ENCODE results near the gene BCL6B. TPM values are rescaled to one million over a fixed set of nuclear protein-coding genes. Genes with fewer than 3 reads are reported as not detected.

BCL6B gene
- total RNA-seq, 1 experiment from 2014 or later = 11.4 TPM

- ChIA-PET POLR2A (no interaction called here), CTCF (no interaction called here)
- H3K4me1 Mint-ChIP-seq = peaks cover 8% of the 10 kb centered on the region; the same call in 1 of the 2 replicates
- no peak for ATAC-seq
- H3K27me3 Mint-ChIP-seq (ENCODE audit: low read depth) = peaks cover 16% of the 10 kb centered on the region
- H3K36me3 Mint-ChIP-seq = peaks cover 22% of the 10 kb centered on the region
- H3K4me3 Mint-ChIP-seq = no peak overlapping the region
- no peak overlapping the region for H3K27ac Mint-ChIP-seq
- no peak for TF ChIP-seq ELF4 (CRISPR knock-in tag; IDR thresholded peaks at IDR 0.05; ENCODE audit: low read depth)
- TF ChIP-seq NR3C1 (CRISPR knock-in tag; conservative IDR thresholded peaks at IDR 0.05; ENCODE audit: low read depth) = no peak
- TF ChIP-seq FOXK1 (CRISPR knock-in tag; IDR thresholded peaks at IDR 0.05) = no peak
- no peak for TF ChIP-seq FOXP4 (CRISPR knock-in tag; IDR thresholded peaks at IDR 0.05)
- no peak for TF ChIP-seq MAX (CRISPR knock-in tag; IDR thresholded peaks at IDR 0.05)
- TF ChIP-seq ZNF425 (CRISPR knock-in tag; conservative IDR thresholded peaks at IDR 0.05) = no peak
- TF ChIP-seq NR1H2 (CRISPR knock-in tag; IDR thresholded peaks at IDR 0.05) = no peak
- no peak for TF ChIP-seq ZBTB21 (CRISPR knock-in tag; IDR thresholded peaks at IDR 0.05; ENCODE audit: borderline replicate concordance)
- TF ChIP-seq FOXP1 (CRISPR knock-in tag; IDR thresholded peaks at IDR 0.05; ENCODE audit: borderline replicate concordance) = no peak
- DNase-seq (ENCODE audit: low spot score) = no peak
- H3K9me3 Mint-ChIP-seq = no peaks in the 10 kb centered on the region
Observed at GRCh38 chr17:7029659-7030058, 6.8 kb downstream of the BCL6B start.

- Mint-ChIP-seq H3K27ac (peak overlapping the region; percentile 58; the same call in 1 of the 2 replicates), H3K9me3 (no peaks in the 10 kb centered on the region), H3K27me3 (ENCODE audit: low read depth) (peaks cover 21% of the 10 kb centered on the region), H3K4me3 (peak overlapping the region; percentile 94), H3K4me1 (peaks cover 20% of the 10 kb centered on the region), H3K36me3 (peaks cover 2% of the 10 kb centered on the region)
- ChIA-PET CTCF (interaction anchor here (1.0 to 2.3 kb wide), 16 partner anchors 8 to 181 kb away, joined by 3 to 34 read pairs (median 6); partner anchors contain the start of gene BCL6B), POLR2A (interaction anchor here (0.8 to 1.2 kb wide), 8 partner anchors 9 to 302 kb away, joined by 3 to 10 read pairs (median 4); partner anchors contain the start of genes ACADVL, BCL6B and DLG4)
- ATAC-seq (no peak), DNase-seq (ENCODE audit: low spot score) (no peak)
- TF ChIP-seq ELF4 (CRISPR knock-in tag; IDR thresholded peaks at IDR 0.05; ENCODE audit: low read depth) = no peak
- no peak for TF ChIP-seq RELA (CRISPR knock-in tag; IDR thresholded peaks at IDR 0.05; ENCODE audit: borderline replicate concordance)
- TF ChIP-seq ZNF219 (CRISPR knock-in tag; IDR thresholded peaks at IDR 0.05; ENCODE audit: borderline replicate concordance) = no peak
- TF ChIP-seq HMGXB4 (CRISPR knock-in tag; IDR thresholded peaks at IDR 0.05) = no peak
- no peak for TF ChIP-seq ZBTB21 (CRISPR knock-in tag; IDR thresholded peaks at IDR 0.05; ENCODE audit: borderline replicate concordance)
- TF ChIP-seq ATF3 (CRISPR knock-in tag; conservative IDR thresholded peaks at IDR 0.05) = no peak
- no peak for TF ChIP-seq JAZF1 (CRISPR knock-in tag; IDR thresholded peaks at IDR 0.05)
- TF ChIP-seq NR2C2 (CRISPR knock-in tag; IDR thresholded peaks at IDR 0.05) = no peak
- TF ChIP-seq PRDM15 (CRISPR knock-in tag; IDR thresholded peaks at IDR 0.05) = no peak
- TF ChIP-seq ZNF263 (CRISPR knock-in tag; IDR thresholded peaks at IDR 0.05; ENCODE audit: low read depth) = no peak
- no peak for TF ChIP-seq USF1 (CRISPR knock-in tag; IDR thresholded peaks at IDR 0.05)
Observed at GRCh38 chr17:7034955-7035590, 12.2 kb downstream of the BCL6B start.

Measured in WTC11 (cell line).